Colonic mucosa (tissue), 4 donors: ENCODE measurements around the gene TCEAL4. TPM values are rescaled to one million over a fixed set of nuclear protein-coding genes. Genes with fewer than 3 reads are reported as not detected.

Experiments used
- DNase-seq: peaks from one replicate; pipeline ENCODE4 v3.0.0-alpha.2; 2020
- H3K27ac ChIP-seq: fragments of 200-600 bp; one replicate; pipeline ENCODE4 v1.8.0; 2021
- H3K27me3 ChIP-seq: fragments of 200-600 bp; one replicate; pipeline ENCODE4 v1.8.0; 2021
- H3K36me3 ChIP-seq: fragments of 200-600 bp; one replicate; pipeline ENCODE4 v1.8.0; 2021
- H3K4me1 ChIP-seq: fragments of 200-600 bp; one replicate; pipeline ENCODE4 v1.8.0; 2021; ENCODE audit warnings: mild to moderate bottlenecking
- H3K4me3 ChIP-seq: fragments of 200-600 bp; one replicate; pipeline ENCODE4 v1.8.0; 2021
- H3K9ac ChIP-seq, 2 donors: one replicate each; pipeline ENCODE4 v1.7.0; 2013; ENCODE audit warnings: control low read depth in 2 of 2, low read depth in 2 of 2, low read length in 2 of 2
- H3K9me3 ChIP-seq: fragments of 200-600 bp; one replicate; pipeline ENCODE4 v1.8.0; 2021
- intact Hi-C: fragments of 100-400 bp; cut with DNase I; formaldehyde crosslinking; loops from one replicate; pipeline ENCODE4 v1.14.1; 2022
- total RNA-seq, 2 donors: library from RNA; stranded (reverse); fragmentation: NEBNext Ultra II Directional in 1 of 2; extraction: Animal tissue kit (Norgen Biotek cat#: 25700) in 1 of 2; gene quantifications; one replicate each; pipeline ENCODE4 v1.2.1, GENCODE V29; 2021
- TF ChIP-seq, protein P1 (sequence below): fragments of 200-600 bp; IDR thresholded peaks from one replicate; pipeline ENCODE4 v1.8.0; 2022; ENCODE audit warnings: antibody characterized with exemption, mild to moderate bottlenecking
- donor health status: healthy.
- donor health status: DM: no; HTN: no; CAD: no.
- donor health status: DM: no; HTN: no; CAD: no.

TCEAL4 gene
- total RNA-seq, 2 donors from 2014 or later = 19.0 to 21.1 TPM

DNA sequence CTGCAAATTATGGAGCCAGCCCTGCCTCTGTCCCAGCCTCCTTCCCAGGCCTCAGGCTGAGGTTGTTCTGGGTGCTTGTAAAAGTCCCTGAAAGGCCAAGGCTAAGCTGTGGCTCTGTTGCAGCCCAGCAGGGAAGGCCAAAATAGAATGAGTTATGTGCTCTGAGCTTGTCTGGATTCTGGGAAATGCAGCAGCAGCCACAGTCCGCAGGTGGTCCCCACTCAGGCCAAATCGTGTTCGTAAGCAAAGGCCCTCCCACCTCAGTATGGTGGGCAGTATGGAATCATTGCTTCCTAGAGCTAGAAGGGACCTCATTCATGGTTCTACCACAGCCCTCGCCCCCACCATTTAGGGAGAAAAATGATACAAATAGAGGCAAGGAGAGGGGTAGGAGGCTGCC, 38.8 kb downstream of the TCEAL4 start:
- intact Hi-C loops = no loop called here

DNA sequence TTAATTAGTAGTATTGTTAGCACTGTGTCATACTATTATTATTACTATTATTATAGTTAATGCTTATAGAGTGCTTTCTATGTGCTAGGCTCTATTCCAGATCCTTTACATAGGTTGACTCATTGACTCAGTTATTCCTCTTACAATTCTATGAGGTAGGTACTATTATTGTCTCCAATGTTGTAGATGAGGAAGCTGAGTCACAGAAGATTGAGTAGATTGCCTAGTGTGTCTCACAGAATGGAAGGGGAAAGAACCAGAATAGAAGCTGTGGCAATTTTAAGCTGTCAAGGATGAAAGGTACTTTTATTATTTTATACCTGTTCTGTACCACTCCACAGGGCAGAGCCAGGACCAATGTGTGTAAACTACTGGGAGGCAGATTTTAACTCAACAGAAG, 41.5 kb downstream of the TCEAL4 start:
- Histone ChIP-seq H3K4me1 (no peaks in the 10 kb centered on the region), H3K4me3 (no peak overlapping the region), H3K9ac (no peak overlapping the region), H3K36me3 (no peaks in the 10 kb centered on the region), H3K9me3 (no peaks in the 10 kb centered on the region), H3K27me3 (no peaks in the 10 kb centered on the region), H3K27ac (no peak overlapping the region)
- TF ChIP-seq, protein P1, sequence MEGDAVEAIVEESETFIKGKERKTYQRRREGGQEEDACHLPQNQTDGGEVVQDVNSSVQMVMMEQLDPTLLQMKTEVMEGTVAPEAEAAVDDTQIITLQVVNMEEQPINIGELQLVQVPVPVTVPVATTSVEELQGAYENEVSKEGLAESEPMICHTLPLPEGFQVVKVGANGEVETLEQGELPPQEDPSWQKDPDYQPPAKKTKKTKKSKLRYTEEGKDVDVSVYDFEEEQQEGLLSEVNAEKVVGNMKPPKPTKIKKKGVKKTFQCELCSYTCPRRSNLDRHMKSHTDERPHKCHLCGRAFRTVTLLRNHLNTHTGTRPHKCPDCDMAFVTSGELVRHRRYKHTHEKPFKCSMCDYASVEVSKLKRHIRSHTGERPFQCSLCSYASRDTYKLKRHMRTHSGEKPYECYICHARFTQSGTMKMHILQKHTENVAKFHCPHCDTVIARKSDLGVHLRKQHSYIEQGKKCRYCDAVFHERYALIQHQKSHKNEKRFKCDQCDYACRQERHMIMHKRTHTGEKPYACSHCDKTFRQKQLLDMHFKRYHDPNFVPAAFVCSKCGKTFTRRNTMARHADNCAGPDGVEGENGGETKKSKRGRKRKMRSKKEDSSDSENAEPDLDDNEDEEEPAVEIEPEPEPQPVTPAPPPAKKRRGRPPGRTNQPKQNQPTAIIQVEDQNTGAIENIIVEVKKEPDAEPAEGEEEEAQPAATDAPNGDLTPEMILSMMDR = no peak
- intact Hi-C loops = no loop called here
- DNase-seq = no peak

More for the DNA sequence above, 38.8 kb downstream of the TCEAL4 start:
- Histone ChIP-seq H3K4me1 (no peaks in the 10 kb centered on the region), H3K9ac (no peak overlapping the region), H3K27me3 (no peaks in the 10 kb centered on the region), H3K27ac (no peak overlapping the region), H3K9me3 (no peaks in the 10 kb centered on the region), H3K4me3 (no peak overlapping the region), H3K36me3 (no peaks in the 10 kb centered on the region)
- DNase-seq = no peak
- TF ChIP-seq, protein P1 = no peak

DNA sequence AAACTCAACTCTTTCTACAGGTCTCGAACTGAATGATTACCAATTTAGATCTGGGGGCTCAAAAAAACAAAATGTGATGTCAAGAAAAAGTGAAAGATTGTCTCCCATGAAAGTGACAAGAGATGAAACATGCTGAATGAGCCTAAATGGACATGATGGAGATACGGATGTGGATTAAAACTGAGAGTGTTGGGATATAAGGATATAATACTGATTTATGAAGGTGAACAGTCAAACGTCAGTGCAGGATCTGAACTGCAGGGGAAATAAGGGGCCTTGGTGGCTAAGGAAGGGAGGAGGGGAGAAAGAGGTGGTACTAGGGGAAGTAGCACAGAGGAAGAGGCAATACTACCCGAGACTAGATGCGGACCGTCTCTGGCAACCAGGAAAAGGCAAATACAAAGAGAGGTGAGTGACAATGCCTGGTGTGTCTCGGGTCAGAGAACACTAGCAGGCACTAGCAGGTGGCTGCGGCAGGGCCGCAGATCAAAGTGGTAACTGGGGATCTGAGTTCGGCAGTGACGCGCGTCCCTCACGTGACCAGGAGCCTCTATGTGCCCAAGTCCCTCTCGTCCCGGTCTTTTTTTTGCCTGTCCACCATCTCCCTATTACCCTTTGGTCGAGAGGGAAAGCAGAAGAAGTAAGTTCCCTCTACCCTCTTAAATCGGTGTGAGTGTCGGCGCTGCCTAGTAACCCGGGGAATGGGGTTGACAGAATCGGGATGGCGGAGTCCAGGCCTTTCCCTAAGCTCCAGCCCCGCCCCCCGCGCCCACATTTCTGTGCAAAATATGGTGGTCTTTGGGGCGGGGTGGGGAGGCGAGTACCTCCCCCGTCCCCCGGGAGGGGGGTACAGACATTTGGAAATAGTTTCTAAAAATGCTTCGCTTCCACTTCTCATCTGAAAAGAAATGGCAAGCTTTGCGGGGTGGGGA, 43.3 kb downstream of the TCEAL4 start, which contains the start of gene TCEAL1:
TSS of gene TCEAL1 (plus strand) at position 590 of the 932 bp plus-strand sequence. CDS start 942 bp downstream, outside the sequence.
- intact Hi-C loops = no loop called here
- Histone ChIP-seq H3K4me3 (peak within 1 kb of the TSS; percentile 54), H3K9ac (peak within 1 kb of the TSS; percentile 74 to 87), H3K9me3 (no peaks in the 10 kb centered on the region), H3K27ac (peak within 1 kb of the TSS; percentile 85), H3K36me3 (no peaks in the 10 kb centered on the region), H3K27me3 (no peaks in the 10 kb centered on the region), H3K4me1 (no peaks in the 10 kb centered on the region)
- TF ChIP-seq, protein P1 = no peak
- peak; percentile 70 for DNase-seq

DNA sequence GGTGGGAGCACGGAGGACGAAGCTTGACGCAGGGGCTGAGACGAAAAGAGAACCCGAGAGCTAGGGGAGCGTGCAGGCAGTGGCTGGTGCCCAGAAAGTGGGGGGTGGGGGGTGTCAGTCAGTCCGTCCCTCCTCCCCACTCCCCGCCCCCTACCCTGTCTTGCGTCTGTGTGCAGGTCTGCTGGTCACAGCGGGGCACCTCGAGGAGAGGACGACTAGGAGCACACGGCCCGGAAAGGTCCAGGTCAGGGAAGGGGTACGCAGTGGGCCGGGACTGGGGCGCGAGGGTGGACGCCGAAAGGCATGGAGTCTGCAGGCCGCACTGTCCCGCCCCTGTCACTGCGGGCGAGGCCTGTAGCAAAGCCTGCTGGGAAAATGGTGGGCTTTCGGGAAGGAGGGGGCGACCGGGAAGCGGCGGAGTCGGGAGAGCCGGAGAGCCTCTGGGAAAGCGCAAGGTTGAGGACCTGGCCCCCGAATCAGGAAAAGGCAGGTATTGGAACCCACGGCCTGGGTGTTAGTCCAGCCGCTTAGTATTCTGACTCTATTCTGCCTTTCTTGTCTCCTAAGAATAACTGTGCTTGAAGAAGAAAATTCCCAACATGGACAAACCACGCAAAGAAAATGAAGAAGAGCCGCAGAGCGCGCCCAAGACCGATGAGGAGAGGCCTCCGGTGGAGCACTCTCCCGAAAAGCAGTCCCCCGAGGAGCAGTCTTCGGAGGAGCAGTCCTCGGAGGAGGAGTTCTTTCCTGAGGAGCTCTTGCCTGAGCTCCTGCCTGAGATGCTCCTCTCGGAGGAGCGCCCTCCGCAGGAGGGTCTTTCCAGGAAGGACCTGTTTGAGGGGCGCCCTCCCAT, 44.2 kb downstream of the TCEAL4 start:
- H3K27me3 ChIP-seq = no peaks in the 10 kb centered on the region
- no peaks in the 10 kb centered on the region for H3K9me3 ChIP-seq
- peak overlapping the region; percentile 74 to 87 for H3K9ac ChIP-seq
- TF ChIP-seq, protein P1 = peak; percentile 23
- DNase-seq = peak; percentile 66
- intact Hi-C loops = no loop called here
- H3K4me1 ChIP-seq = no peaks in the 10 kb centered on the region
- peak overlapping the region; percentile 54 for H3K4me3 ChIP-seq
- H3K27ac ChIP-seq = peak overlapping the region; percentile 85
- no peaks in the 10 kb centered on the region for H3K36me3 ChIP-seq

DNA sequence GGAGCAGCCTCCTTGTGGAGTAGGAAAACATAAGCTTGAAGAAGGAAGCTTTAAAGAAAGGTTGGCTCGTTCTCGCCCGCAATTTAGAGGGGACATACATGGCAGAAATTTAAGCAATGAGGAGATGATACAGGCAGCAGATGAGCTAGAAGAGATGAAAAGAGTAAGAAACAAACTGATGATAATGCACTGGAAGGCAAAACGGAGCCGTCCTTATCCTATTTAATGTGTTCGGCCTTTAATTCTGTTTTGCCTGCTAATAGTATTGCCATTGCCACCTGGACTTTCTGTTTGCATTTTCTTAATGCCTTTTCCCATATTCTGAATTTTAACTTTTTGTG, 44.8 kb downstream of the TCEAL4 start:
- Histone ChIP-seq H3K27me3 (no peaks in the 10 kb centered on the region), H3K4me3 (peak overlapping the region; percentile 54), H3K36me3 (no peaks in the 10 kb centered on the region), H3K9me3 (no peaks in the 10 kb centered on the region), H3K27ac (peak overlapping the region; percentile 85), H3K9ac (peak overlapping the region; percentile 74 to 87), H3K4me1 (no peaks in the 10 kb centered on the region)
- intact Hi-C loops = no loop called here
- TF ChIP-seq, protein P1 = no peak
- DNase-seq = no peak
